Thoracic aorta endothelial cell (primary cell): Measurements from ENCODE around the gene CLRN2. TPM values are rescaled to one million over a fixed set of nuclear protein-coding genes. Genes with fewer than 3 reads are reported as not detected.

Experiments used
- total RNA-seq: library from RNA; depleted of rRNA; stranded (reverse); fragments of >200 nt; gene quantifications from 2 replicates; pipeline ENCODE4 v1.2.3, GENCODE V29; 2012

The CLRN2 gene, protein sequence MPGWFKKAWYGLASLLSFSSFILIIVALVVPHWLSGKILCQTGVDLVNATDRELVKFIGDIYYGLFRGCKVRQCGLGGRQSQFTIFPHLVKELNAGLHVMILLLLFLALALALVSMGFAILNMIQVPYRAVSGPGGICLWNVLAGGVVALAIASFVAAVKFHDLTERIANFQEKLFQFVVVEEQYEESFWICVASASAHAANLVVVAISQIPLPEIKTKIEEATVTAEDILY
- total RNA-seq: not detected in 2 replicates

DNA sequence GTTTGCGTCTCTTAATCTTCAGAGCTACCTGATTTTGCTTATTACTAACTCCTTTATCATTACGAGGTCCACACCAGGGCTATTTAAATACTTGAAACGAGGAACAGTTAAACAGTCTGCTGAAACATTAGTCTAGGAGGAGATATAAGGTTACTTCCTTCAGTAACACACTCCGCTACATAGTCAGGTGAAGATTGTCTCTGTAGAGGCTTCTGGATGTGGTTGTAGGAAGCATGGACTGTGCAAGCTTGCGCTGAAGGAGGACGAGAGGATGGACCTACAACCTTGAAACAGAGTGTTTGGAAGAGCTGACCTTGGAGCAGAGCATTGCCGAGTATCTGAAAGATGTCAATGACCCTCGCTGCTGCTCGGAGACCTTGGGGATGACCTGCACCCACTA lies at the start of gene CLRN2:
TSS of gene CLRN2 (plus strand) at position 301 of the 400 bp plus-strand sequence. CDS start 102 bp downstream, outside the sequence.

DNA sequence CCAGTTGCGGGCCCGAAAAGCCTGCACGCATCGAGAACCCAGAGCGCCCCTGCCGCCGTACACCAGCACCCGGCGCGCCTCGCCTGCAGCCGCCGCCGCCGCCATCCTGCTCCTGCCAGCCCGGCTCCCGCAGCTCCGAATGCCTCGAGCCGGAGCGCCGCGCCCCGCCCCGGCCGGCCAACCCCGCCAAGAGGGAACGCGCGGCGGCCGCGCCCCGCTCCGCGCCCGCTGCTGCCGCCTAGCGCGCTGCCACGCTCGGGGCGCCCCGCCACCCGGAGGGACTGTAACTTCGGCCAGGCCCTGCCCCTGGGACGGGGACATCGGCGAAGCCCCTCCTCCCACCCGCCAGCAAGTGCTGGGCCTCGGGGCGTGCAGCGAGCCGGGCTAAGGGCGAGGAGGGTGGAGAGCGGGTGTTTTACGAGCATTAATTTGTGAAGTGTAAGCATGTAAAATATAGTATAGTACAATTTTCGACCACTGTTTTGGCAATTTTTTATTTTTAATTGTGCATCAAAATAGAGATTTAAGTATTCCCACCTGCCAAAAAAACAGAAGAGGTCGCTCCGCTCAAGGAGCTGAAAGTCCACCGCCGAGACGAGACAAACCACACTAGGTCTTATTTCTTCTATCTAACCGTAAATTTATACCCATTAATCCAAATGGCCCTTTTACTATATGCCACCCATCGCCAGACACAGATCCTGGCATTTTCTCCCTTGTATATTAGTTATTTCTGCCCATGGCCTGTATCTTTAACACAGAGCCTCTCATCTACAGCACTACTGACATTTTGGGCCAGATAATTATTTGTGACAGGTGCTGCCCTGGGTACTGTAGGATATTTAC lies 2.8 kb upstream of the CLRN2 start, which contains the start of gene QDPR:
TSS of gene QDPR (minus strand) at position 141 of the 846 bp plus-strand sequence. CDS start at position 105, 36 bp downstream.

Other genes with a start within 250 kb of the CLRN2 start
- 15.2 and 21.3 TPM in 2 replicates for gene QDPR, start 3.1 kb upstream of the CLRN2 start, total RNA-seq
- 106 and 170 TPM in 2 replicates for gene LAP3, start 62.0 kb downstream of the CLRN2 start, total RNA-seq
- 16.5 and 20.6 TPM in 2 replicates for gene MED28, start 99.5 kb downstream of the CLRN2 start, total RNA-seq